ENCODE measurements around the gene DCP2. TPM values are rescaled to one million over a fixed set of nuclear protein-coding genes. Genes with fewer than 3 reads are reported as not detected.

The DCP2 gene
- total and polyA plus RNA-seq, 2 donors from 2014 or later, result 6.9 to 43.0 TPM

DNA sequence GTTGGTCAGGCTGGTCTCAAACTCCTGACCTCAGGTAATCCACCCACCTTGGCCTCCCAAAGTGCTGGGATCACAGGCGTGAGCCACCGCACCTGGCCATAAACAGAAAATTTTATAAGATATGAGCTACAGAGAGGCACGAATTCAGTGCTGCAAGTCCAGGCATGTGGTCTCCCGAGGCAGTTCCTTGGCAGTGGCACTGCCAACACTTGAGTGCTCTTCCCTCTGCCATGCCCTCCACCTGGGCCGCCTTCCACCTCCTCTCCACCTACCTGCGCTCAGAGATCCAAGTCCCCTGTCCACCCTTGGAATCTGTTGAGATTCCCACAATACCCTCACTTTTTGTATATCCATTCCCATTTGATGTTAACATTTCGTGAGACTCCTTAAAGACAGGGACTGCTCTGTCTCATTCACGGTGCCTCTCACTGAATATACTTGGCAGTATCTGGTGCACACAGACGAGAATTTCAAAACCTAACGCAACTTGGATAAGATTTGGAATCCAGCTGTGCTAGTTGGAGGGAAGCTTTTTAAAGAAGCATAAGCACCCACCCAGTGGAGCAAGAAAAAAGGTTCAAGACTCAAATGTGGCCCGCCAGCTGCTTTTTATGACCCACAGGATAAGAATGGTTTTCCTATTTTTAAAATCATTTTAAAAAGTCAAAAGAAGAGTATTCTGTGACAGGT, 68.3 kb downstream of the DCP2 start:
- H3K27ac ChIP-seq (ENCODE audit: low read depth in 2 of 2, low read length in 2 of 2), result no peak overlapping the region
- H3K36me3 ChIP-seq (ENCODE audit: control insufficient read depth in 2 of 3, insufficient read depth in 3 of 3, low read length in 3 of 3), result peaks cover 0 to 2% (median 2%) of the 10 kb centered on the region in 3 donors
- intact Hi-C loops (cut with DNase I), result no loop called here
- no peak for FAIRE-seq
- TF ChIP-seq, protein P1, sequence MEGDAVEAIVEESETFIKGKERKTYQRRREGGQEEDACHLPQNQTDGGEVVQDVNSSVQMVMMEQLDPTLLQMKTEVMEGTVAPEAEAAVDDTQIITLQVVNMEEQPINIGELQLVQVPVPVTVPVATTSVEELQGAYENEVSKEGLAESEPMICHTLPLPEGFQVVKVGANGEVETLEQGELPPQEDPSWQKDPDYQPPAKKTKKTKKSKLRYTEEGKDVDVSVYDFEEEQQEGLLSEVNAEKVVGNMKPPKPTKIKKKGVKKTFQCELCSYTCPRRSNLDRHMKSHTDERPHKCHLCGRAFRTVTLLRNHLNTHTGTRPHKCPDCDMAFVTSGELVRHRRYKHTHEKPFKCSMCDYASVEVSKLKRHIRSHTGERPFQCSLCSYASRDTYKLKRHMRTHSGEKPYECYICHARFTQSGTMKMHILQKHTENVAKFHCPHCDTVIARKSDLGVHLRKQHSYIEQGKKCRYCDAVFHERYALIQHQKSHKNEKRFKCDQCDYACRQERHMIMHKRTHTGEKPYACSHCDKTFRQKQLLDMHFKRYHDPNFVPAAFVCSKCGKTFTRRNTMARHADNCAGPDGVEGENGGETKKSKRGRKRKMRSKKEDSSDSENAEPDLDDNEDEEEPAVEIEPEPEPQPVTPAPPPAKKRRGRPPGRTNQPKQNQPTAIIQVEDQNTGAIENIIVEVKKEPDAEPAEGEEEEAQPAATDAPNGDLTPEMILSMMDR (IDR thresholded peaks at IDR 0.05; ENCODE audit: borderline replicate concordance, extremely low read depth, insufficient read depth), result no peak
- no peak overlapping the region for H3K9ac ChIP-seq (ENCODE audit: low read length in 3 of 3)
- DNase-seq, result no peak
- no peaks in the 10 kb centered on the region for H3K9me3 ChIP-seq (ENCODE audit: control insufficient read depth in 2 of 3, insufficient read depth in 1 of 3, low read length in 3 of 3)
- H3K4me3 ChIP-seq (ENCODE audit: low read length in 3 of 3), result no peak overlapping the region
- H3K4me1 ChIP-seq (ENCODE audit: control insufficient read depth in 2 of 3, insufficient read depth in 2 of 3, low read depth in 1 of 3, low read length in 3 of 3), result peaks cover 0 to 3% (median 0%) of the 10 kb centered on the region in 3 donors
- no peaks in the 10 kb centered on the region for H3K27me3 ChIP-seq (ENCODE audit: control insufficient read depth, insufficient read depth, low read length)

DNA sequence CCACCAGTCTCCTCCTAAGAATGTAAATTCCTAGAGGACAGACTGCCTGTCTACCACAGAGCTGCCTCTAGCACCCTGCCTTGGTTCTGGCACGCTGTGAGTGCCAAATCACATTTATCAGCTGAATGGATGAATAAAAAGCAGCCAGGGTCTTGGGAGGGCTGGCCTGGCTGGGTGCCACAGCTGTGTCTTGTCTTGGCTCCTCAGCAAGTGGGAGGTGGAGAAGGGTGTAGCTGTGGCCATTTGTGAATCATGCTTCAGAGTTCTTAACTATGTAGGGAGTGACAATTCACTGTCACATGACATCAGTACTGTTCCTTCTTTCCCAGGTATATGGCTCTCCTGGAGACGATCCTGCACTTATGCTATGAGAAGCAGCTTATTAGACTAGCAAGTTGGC, 70.6 kb downstream of the DCP2 start:
- no peak for FAIRE-seq
- Histone ChIP-seq H3K4me3 (ENCODE audit: low read length in 3 of 3) (no peak overlapping the region), H3K9me3 (ENCODE audit: control insufficient read depth in 2 of 3, insufficient read depth in 1 of 3, low read length in 3 of 3) (no peaks in the 10 kb centered on the region), H3K9ac (ENCODE audit: low read length in 3 of 3) (no peak overlapping the region), H3K4me1 (ENCODE audit: control insufficient read depth in 2 of 3, insufficient read depth in 2 of 3, low read depth in 1 of 3, low read length in 3 of 3) (peaks cover 0 to 3% (median 0%) of the 10 kb centered on the region in 3 donors), H3K27me3 (ENCODE audit: control insufficient read depth, insufficient read depth, low read length) (no peaks in the 10 kb centered on the region), H3K36me3 (ENCODE audit: control insufficient read depth in 2 of 3, insufficient read depth in 3 of 3, low read length in 3 of 3) (peaks cover 0 to 2% (median 0%) of the 10 kb centered on the region in 3 donors), H3K27ac (ENCODE audit: low read depth in 2 of 2, low read length in 2 of 2) (no peak overlapping the region)
- DNase-seq, result peak in 1 of 5 donors; percentile 47
- intact Hi-C loops (cut with DNase I), result no loop called here
- TF ChIP-seq, protein P1 (IDR thresholded peaks at IDR 0.05; ENCODE audit: borderline replicate concordance, extremely low read depth, insufficient read depth), result no peak

DNA sequence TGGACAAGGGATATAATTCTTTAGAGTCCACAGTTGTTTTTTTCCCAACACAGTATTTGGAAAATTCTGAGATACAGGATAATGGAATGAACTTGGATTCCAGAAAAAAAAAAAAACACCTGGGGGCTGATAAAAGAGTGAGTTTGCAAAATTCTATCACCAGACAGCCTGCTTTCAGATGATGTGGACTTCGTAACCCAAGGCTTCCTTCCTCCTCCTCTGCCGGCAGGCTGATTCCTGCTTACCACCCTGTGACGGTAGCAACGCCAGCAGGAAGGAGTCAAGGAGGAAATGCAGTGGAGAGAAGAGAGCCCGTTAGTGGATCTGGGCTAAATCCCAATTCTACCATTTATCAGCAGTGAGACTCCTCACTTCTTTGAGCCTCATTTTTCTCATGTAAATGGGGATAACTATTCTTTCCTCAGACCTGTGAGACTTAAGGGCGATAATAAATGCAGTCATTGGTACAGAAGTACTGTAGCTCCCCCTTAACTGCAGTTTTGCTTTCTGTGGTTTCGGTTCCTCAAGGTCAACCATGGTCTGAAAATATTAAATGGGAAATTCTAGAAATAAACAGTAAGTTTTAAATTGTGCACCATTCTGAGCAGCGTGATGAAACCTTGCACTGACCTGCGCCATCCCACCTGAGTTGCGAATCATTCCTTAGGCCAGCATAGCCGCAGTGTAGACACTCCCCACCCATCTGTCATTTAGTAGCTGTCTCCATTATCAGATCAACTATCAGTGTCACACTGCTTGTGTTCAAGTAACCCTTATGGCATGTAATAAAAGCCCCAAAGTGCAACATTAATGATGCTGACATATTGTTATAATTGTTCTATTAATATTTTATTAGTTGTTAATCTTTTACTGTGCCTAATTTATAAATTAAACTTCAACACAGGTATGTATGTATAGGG, 71.4 kb downstream of the DCP2 start:
- H3K9me3 ChIP-seq (ENCODE audit: control insufficient read depth in 2 of 3, insufficient read depth in 1 of 3, low read length in 3 of 3), result no peaks in the 10 kb centered on the region
- TF ChIP-seq, protein P1 (IDR thresholded peaks at IDR 0.05; ENCODE audit: borderline replicate concordance, extremely low read depth, insufficient read depth), result no peak
- no peak overlapping the region for H3K27ac ChIP-seq (ENCODE audit: low read depth in 2 of 2, low read length in 2 of 2)
- DNase-seq (peak in 2 of 5 donors; percentile 2 to 31), FAIRE-seq (no peak)
- peaks cover 0 to 2% (median 0%) of the 10 kb centered on the region in 3 donors for H3K36me3 ChIP-seq (ENCODE audit: control insufficient read depth in 2 of 3, insufficient read depth in 3 of 3, low read length in 3 of 3)
- no peak overlapping the region for H3K9ac ChIP-seq (ENCODE audit: low read length in 3 of 3)
- intact Hi-C loops (cut with DNase I), result no loop called here
- no peaks in the 10 kb centered on the region for H3K27me3 ChIP-seq (ENCODE audit: control insufficient read depth, insufficient read depth, low read length)
- peaks cover 0 to 3% (median 0%) of the 10 kb centered on the region in 3 donors for H3K4me1 ChIP-seq (ENCODE audit: control insufficient read depth in 2 of 3, insufficient read depth in 2 of 3, low read depth in 1 of 3, low read length in 3 of 3)
- no peak overlapping the region for H3K4me3 ChIP-seq (ENCODE audit: low read length in 3 of 3)

Data from kidney (tissue), 14 donors.